Activated gamma-delta T cell treated with Interleukin-2 at 50 U/mL for 16 hours (primary cell): Measurements from ENCODE around the gene SOX3.

Experiments used
- DNase-seq: peaks from one replicate; pipeline ENCODE4 v3.0.0-alpha.2; 2020

Gene SOX3

DNA sequence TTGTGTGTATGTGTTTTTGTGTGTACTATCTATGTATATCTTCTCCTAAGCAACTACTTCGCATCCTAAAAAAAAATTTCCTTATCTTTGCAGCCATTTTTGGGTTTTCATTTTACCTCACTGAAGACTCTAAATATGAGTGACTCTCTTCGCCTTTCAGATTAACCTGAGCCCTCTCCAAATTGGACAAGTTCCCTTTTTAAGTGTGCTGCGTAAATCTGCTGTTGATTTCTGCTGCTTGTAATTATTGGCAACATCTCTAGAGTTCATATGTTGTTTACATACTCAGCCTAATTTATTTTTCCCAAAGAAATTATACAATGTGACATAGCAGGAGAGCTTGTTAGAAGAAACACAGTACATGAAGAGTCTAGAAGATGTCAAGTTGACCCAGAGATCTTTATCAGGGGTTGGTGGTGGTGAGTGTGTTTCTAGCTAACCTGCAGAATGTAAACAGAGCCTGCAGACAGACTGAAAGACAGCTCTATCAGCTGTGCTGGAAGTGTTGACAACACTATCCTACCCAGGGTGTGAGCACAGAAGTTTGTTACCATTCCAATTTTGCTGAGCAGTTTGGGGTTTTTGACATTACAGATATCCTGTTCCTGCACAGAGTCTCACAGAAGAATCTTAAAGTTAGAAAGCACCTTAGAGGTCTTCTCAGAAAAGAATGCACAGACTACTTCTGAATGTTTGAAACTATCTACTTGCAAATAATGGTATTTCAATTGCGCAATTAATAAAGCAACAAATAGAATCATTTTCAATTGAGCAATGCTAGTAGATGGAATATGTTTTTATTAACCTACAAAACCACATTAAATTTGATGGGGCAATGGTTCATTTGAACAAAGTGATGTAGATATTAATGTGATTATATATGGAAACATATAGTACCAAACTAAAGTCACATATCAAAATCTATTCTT, 12.5 kb downstream of the SOX3 start:
- no peak for DNase-seq

- no peak for DNase-seq
These were observed 24.1 kb downstream of the SOX3 start for GRCh38 chrX:140480765-140481164.

DNA sequence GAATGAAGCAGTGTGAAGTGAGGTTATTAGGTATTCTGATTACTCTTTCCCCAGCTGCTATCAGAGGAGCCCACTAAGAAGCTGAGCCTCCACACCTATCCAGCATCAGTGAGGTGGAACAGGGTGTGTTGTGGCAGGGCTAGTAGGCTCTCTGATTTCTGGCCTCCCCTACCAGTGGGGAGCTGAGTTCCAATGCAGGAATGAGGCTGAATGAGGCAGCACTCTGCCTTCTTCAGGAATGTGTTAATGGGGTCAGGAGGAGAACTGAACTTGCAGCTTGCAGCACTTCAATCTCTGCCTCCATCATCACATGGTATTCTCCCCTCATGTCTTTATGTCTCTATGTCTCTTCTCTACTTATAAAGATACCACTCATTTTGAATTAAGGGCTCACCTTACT, 26.9 kb downstream of the SOX3 start:
- no peak for DNase-seq

DNA sequence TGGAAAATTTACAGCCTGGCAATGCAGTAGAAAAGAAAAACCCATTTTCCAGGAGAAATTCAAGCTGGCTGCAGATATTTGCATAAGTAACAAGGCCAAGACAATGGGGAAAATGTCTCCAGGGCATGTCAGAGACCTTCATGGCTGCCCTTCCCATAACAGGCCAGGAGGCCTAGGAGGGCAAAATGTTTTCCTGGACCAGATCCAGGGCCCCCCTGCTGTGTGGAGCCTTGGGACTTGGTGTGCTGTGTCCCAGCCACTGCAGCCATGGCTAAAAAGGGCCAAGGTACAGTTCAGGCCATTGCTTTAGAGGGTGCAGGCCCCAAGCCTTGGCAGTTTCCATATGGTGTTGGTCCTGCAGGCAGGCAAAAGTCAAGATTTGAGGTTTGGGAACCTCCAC, 29.8 kb downstream of the SOX3 start:
- no peak for DNase-seq

DNA sequence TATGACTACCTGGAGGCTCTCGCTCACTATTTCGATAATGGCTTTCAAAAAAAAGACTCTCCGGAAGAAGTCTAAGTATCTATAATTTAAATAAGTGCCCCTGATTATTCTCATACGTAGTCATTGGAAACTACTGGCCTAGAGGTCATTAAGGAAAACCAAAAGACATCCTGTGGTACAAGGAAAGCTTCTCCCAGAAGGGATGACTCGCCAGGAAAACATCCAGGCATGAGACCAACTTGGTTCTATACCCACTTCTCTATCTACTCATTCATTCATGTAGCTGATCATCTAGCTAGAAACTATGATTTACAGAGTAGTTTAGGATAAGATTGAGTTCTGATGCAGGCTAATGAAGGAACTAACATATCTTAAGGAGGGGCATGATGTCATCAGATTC, 37.7 kb downstream of the SOX3 start:
- no peak for DNase-seq
